GM12878 (cell line): ENCODE measurements around the gene GAGE12E. TPM values are rescaled to one million over a fixed set of nuclear protein-coding genes. Genes with fewer than 3 reads are reported as not detected.
"Not testable (repeated sequence)": the region's sequence is repeated elsewhere in the genome, so short reads cannot be mapped to it uniquely, and the experiment has no call there.

Source experiments
- ATAC-seq: fragments of 200-7000 bp; cut with Tn5 transposase; 3 replicates; pipeline ENCODE4 v1.9.1; 2020; ENCODE audit warnings: mild to moderate bottlenecking, moderate library complexity
- Bru-seq: library from RNA; stranded (reverse); fragments of 400-500 nt; gene quantifications from one replicate; lab custom pipeline; 2021; lab: Mats Ljungman, UMichigan
- BruChase-seq, 2 experiments: library from RNA; stranded (reverse); fragments of 400-500 nt; gene quantifications; one replicate each; lab custom pipeline; 2021; lab: Mats Ljungman, UMichigan
- BruUV-seq: library from RNA; stranded (reverse); fragments of 400-500 nt; replicated peaks from 2 replicates; lab custom pipeline; 2021; lab: Mats Ljungman, UMichigan
- CTCF ChIA-PET: fragments of 300-600 bp; sonication (Branson Sonifier 250); formaldehyde crosslinking; extraction: SDS; loops from one replicate; lab custom pipeline; 2021; ENCODE audit warnings: inconsistent platforms; lab: Yijun Ruan, JAX
- POLR2A ChIA-PET: fragments of 350-600 bp; formaldehyde crosslinking; extraction: SDS; loops from one replicate; lab custom pipeline; 2021; ENCODE audit warnings: inconsistent platforms; lab: Charles Lee
- RAD21 ChIA-PET: fragments of 300-600 bp; sonication (Branson Sonifier 250); formaldehyde crosslinking; loops from one replicate; lab custom pipeline; 2023; ENCODE audit warnings: antibody characterized with exemption; ENCODE audit not compliant: unreplicated experiment; lab: Charles Lee
- SMC1A ChIA-PET: fragments of 300-600 bp; sonication (Branson Sonifier 250); formaldehyde crosslinking; loops from one replicate; lab custom pipeline; 2023; ENCODE audit not compliant: unreplicated experiment, uncharacterized antibody; lab: Charles Lee
- DNase-seq: peaks from one replicate; pipeline ENCODE4 v3.0.0-alpha.2; 2011; ENCODE audit warnings: low read depth, low spot score
- FAIRE-seq: peaks from 3 replicates; lab custom pipeline; 2011; peaks lifted over from hg19 to GRCh38; lab: Jason Lieb, UNC
- H2AFZ ChIP-seq: 2 replicates; pipeline ENCODE4 v1.6.0; 2011; ENCODE audit warnings: low read depth, low read length, control low read depth; ENCODE audit not compliant: control insufficient read depth
- H3K27ac ChIP-seq: 2 replicates; pipeline ENCODE4 v1.5.1; 2011; ENCODE audit warnings: control low read depth; ENCODE audit not compliant: control insufficient read depth, insufficient read depth
- H3K27me3 ChIP-seq, 2 experiments: replicated peaks in 1 of 2; 2 replicates each; pipeline versions ENCODE4 v1.6.0 to v1.6.1; 2011; ENCODE audit warnings: low read length in 1 of 2; ENCODE audit not compliant: control insufficient read depth in 2 of 2, insufficient read depth in 2 of 2
- H3K36me3 ChIP-seq, 2 experiments: 2 replicates each; pipeline ENCODE4 v1.5.1; 2011; ENCODE audit warnings: low read length in 1 of 2; ENCODE audit not compliant: control insufficient read depth in 2 of 2, insufficient read depth in 2 of 2
- H3K4me1 ChIP-seq: 2 replicates; pipeline ENCODE4 v1.6.1; 2011; ENCODE audit warnings: mild to moderate bottlenecking, low read length, moderate library complexity, mixed read lengths; ENCODE audit not compliant: control insufficient read depth, insufficient read depth
- H3K4me2 ChIP-seq: 2 replicates; pipeline ENCODE4 v1.6.0; 2011; ENCODE audit warnings: control low read depth; ENCODE audit not compliant: control insufficient read depth, insufficient read depth
- H3K4me3 ChIP-seq: fragments of 200-600 bp; sonication (generic); 2 replicates; pipeline ENCODE4 v1.5.1; 2016
- H3K79me2 ChIP-seq: 2 replicates; pipeline ENCODE4 v1.6.0; 2011; ENCODE audit warnings: low read length; ENCODE audit not compliant: control insufficient read depth, insufficient read depth
- H3K9ac ChIP-seq: 2 replicates; pipeline ENCODE4 v1.8.0; 2011; ENCODE audit warnings: low read length, control low read depth, mixed read lengths; ENCODE audit not compliant: control insufficient read depth, insufficient read depth
- H3K9me3 ChIP-seq: replicated peaks from 3 replicates; pipeline ENCODE4 v1.5.1; 2011; ENCODE audit warnings: mild to moderate bottlenecking, low read length; ENCODE audit not compliant: control insufficient read depth, insufficient read depth
- H4K20me1 ChIP-seq: 2 replicates; pipeline ENCODE4 v1.6.0; 2011; ENCODE audit not compliant: control insufficient read depth, insufficient read depth
- WGBS: methylation state at CpG from one replicate; pipeline ENCODE4 v1.1.6; 2016; ENCODE audit warnings: low lambda C conversion rate; ENCODE audit not compliant: insufficient replicate concordance, insufficient coverage; ENCODE audit errors: missing lambda C conversion rate; 5-methylcytosine and 5-hydroxymethylcytosine counted together
- in situ Hi-C: fragments of 300-500 bp; cut with MboI; formaldehyde crosslinking; loops from 9 replicates; pipeline ENCODE4 v1.14.3; 2018; ENCODE audit warnings: mixed read lengths
- intact Hi-C: fragments of 100-400 bp; cut with micrococcal nuclease; formaldehyde crosslinking; loops from one replicate; pipeline ENCODE4 v1.14.2; 2022; ENCODE audit not compliant: unreplicated experiment
- long read RNA-seq, 2 experiments: library from polyadenylated mRNA; unstranded; transcript quantifications; one replicate each; pipeline ENCODE4 v2.0.0, GENCODE V29; 2019 to 2020
- polyA minus RNA-seq, 3 experiments: library from RNA; depleted of rRNA, polyadenylated mRNA; stranded (reverse); fragments of >200 nt; gene quantifications; 2 replicates each; pipeline ENCODE4 v1.2.3, GENCODE V29; 2011
- polyA plus RNA-seq, 11 experiments: library from polyadenylated mRNA; depleted of rRNA in 4 of 11; unstranded in 6 of 11; stranded (reverse) in 5 of 11; fragments of >200 nt; fragmentation: Nextera tagmentation in 4 of 11; fragmentation: Illumina TruSeq in 1 of 11; extraction: Ambion mirVana in 4 of 11; extraction: Trizol in 1 of 11; gene quantifications; 1 replicate in 1 of 11; 2 replicates in 10 of 11; pipeline versions ENCODE4 v1.2.1 to v1.2.3, GENCODE V29; 2011 to 2016; ENCODE audit warnings: inconsistent platforms in 2 of 11, missing spikeins in 2 of 11, low read depth in 1 of 11
- total RNA-seq, 4 experiments: library from RNA; depleted of rRNA in 3 of 4; stranded (reverse); fragments of >200 nt in 3 of 4; fragmentation: Illumina TruSeq in 1 of 4; extraction: Trizol in 1 of 4; gene quantifications; 2 replicates each; pipeline versions ENCODE4 v1.2.1 to v1.2.3, GENCODE V29; 2013 to 2021

The GAGE12E gene, protein sequence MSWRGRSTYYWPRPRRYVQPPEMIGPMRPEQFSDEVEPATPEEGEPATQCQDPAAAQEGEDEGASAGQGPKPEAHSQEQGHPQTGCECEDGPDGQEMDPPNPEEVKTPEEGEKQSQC
- total RNA-seq (2013; cell fraction: nucleolus; rRNA removed): not detected in 2 replicates
- total RNA-seq (2014; rRNA removed): not detected in 2 replicates
- not detected in 2 replicates for total RNA-seq (2014; rRNA removed; fragmentation: Illumina TruSeq; extraction: Trizol)
- not detected in 2 replicates for total RNA-seq (2021)
- not detected for polyA plus RNA-seq (2011; ENCODE audit: low read depth)
- not detected in 2 replicates for polyA plus RNA-seq (2011; rRNA removed)
- polyA plus RNA-seq (2011; cell fraction: cytosol; rRNA removed): not detected in 2 replicates
- polyA plus RNA-seq (2011; cell fraction: nucleus; rRNA removed): not detected in 2 replicates
- polyA plus RNA-seq (2012): not detected in 2 replicates
- not detected in 2 replicates for polyA plus RNA-seq (2014; fragmentation: Illumina TruSeq; extraction: Trizol)
- not detected for polyA plus RNA-seq (2014; fragmentation: Nextera tagmentation; extraction: Ambion mirVana)
- polyA plus RNA-seq (2014; rRNA removed): not detected in 2 replicates
- not detected for polyA plus RNA-seq (2016; fragmentation: Nextera tagmentation; extraction: Ambion mirVana)
- polyA minus RNA-seq (2011; rRNA and poly(A)+ RNA removed): not detected in 2 replicates
- not detected in 2 replicates for polyA minus RNA-seq (2011; cell fraction: cytosol; rRNA and poly(A)+ RNA removed)
- not detected in 2 replicates for polyA minus RNA-seq (2011; cell fraction: nucleus; rRNA and poly(A)+ RNA removed)
- not detected for Bru-seq, nascent RNA
- not detected for BruChase-seq, experiment 1, labeled RNA remaining after a 6-hour chase
- not detected for BruChase-seq, experiment 2, labeled RNA remaining after a 2-hour chase
- long read RNA-seq, experiment 1: 0 reads
- long read RNA-seq, experiment 2: 0 reads

DNA sequence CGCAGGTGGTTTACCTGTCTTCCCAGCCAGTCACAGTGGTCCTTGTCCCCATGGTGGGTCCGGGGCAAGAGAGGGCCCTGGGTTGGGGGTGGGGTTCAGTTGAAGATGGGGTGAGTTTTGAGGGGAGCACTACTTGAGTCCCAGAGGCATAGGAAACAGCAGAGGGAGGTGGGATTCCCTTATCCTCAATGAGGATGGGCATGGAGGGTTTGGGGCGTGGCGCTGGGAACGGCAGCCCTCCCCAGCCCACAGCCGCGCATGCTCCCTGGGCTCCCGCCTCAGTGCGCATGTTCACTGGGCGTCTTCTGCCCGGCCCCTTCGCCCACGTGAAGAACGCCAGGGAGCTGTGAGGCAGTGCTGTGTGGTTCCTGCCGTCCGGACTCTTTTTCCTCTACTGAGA is at the start of gene GAGE12E:
Gene GAGE12E (plus strand): TSS at position 301 of the 400 bp plus-strand sequence. CDS start 1,155 bp downstream, outside the sequence.
- H3K9ac ChIP-seq, H3K79me2 ChIP-seq, H3K9me3 ChIP-seq, BruUV-seq, H3K27me3 ChIP-seq, POLR2A ChIA-PET, CTCF ChIA-PET, SMC1A ChIA-PET, H3K4me3 ChIP-seq, intact Hi-C loops, H2AFZ ChIP-seq, H3K4me1 ChIP-seq, ATAC-seq, H3K4me2 ChIP-seq, H4K20me1 ChIP-seq, DNase-seq, FAIRE-seq, RAD21 ChIA-PET, H3K27ac ChIP-seq, H3K36me3 ChIP-seq, in situ Hi-C loops: not testable (repeated sequence)
- no CpG with 5 or more reads among the region's 16 CpGs for WGBS

GRCh38 chrX:49531877-49532276 is 19.2 kb upstream of the GAGE12E start, which contains the start of gene GAGE12C:
GAGE12C (plus strand) TSS chrX:49532177; CDS start chrX:49533332, 1,155 bp downstream.
- H3K27ac ChIP-seq, H3K27me3 ChIP-seq, ATAC-seq, H3K36me3 ChIP-seq, H3K4me2 ChIP-seq, intact Hi-C loops, BruUV-seq, H3K4me3 ChIP-seq, H3K9me3 ChIP-seq, H2AFZ ChIP-seq, in situ Hi-C loops, SMC1A ChIA-PET, FAIRE-seq, POLR2A ChIA-PET, RAD21 ChIA-PET, H3K9ac ChIP-seq, H3K4me1 ChIP-seq, DNase-seq, H3K79me2 ChIP-seq, CTCF ChIA-PET, H4K20me1 ChIP-seq: not testable (repeated sequence)
- no CpG with 5 or more reads among the region's 16 CpGs for WGBS

DNA sequence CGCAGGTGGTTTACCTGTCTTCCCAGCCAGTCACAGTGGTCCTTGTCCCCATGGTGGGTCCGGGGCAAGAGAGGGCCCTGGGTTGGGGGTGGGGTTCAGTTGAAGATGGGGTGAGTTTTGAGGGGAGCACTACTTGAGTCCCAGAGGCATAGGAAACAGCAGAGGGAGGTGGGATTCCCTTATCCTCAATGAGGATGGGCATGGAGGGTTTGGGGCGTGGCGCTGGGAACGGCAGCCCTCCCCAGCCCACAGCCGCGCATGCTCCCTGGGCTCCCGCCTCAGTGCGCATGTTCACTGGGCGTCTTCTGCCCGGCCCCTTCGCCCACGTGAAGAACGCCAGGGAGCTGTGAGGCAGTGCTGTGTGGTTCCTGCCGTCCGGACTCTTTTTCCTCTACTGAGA is 9.7 kb upstream of the GAGE12E start, which contains the start of gene GAGE12D:
Gene GAGE12D (plus strand): TSS at position 301 of the 400 bp plus-strand sequence. CDS start 1,155 bp downstream, outside the sequence.
- H3K4me2 ChIP-seq, H3K9ac ChIP-seq, RAD21 ChIA-PET, in situ Hi-C loops, intact Hi-C loops, H3K4me3 ChIP-seq, BruUV-seq, FAIRE-seq, ATAC-seq, H3K9me3 ChIP-seq, H2AFZ ChIP-seq, H4K20me1 ChIP-seq, H3K79me2 ChIP-seq, CTCF ChIA-PET, H3K27ac ChIP-seq, H3K4me1 ChIP-seq, H3K27me3 ChIP-seq, SMC1A ChIA-PET, H3K36me3 ChIP-seq, DNase-seq, POLR2A ChIA-PET: not testable (repeated sequence)
- WGBS: no CpG with 5 or more reads among the region's 16 CpGs
